ENCODE measurements around the gene AFAP1.

Gene AFAP1

GRCh38 chr4:7828011-7828720 is 111.5 kb downstream of the AFAP1 start:
- Histone ChIP-seq H3K27me3 (no peaks in the 10 kb centered on the region), H3K4me1 (peaks cover 0 to 57% (median 29%) of the 10 kb centered on the region in 4 donors), H3K9me3 (no peaks in the 10 kb centered on the region), H3K36me3 (no peaks in the 10 kb centered on the region), H3K27ac (peak overlapping the region; percentile 68 to 69), H3K4me3 (no peak overlapping the region)
- intact Hi-C loops (cut with DNase I; ENCODE audit: low total_unique reads): no loop called here
- peak; percentile 84 for DNase-seq
- TF ChIP-seq, protein P1, sequence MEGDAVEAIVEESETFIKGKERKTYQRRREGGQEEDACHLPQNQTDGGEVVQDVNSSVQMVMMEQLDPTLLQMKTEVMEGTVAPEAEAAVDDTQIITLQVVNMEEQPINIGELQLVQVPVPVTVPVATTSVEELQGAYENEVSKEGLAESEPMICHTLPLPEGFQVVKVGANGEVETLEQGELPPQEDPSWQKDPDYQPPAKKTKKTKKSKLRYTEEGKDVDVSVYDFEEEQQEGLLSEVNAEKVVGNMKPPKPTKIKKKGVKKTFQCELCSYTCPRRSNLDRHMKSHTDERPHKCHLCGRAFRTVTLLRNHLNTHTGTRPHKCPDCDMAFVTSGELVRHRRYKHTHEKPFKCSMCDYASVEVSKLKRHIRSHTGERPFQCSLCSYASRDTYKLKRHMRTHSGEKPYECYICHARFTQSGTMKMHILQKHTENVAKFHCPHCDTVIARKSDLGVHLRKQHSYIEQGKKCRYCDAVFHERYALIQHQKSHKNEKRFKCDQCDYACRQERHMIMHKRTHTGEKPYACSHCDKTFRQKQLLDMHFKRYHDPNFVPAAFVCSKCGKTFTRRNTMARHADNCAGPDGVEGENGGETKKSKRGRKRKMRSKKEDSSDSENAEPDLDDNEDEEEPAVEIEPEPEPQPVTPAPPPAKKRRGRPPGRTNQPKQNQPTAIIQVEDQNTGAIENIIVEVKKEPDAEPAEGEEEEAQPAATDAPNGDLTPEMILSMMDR (IDR thresholded peaks at IDR 0.05): no peak

GRCh38 chr4:7827566-7827965 is 112.1 kb downstream of the AFAP1 start:
- Histone ChIP-seq H3K4me3 (no peak overlapping the region), H3K27me3 (no peaks in the 10 kb centered on the region), H3K4me1 (peaks cover 0 to 63% (median 33%) of the 10 kb centered on the region in 4 donors), H3K36me3 (no peaks in the 10 kb centered on the region), H3K27ac (peak overlapping the region; percentile 68 to 69), H3K9me3 (no peaks in the 10 kb centered on the region)
- DNase-seq: peak in 1 of 2 donors; percentile 10
- intact Hi-C loops (cut with DNase I; ENCODE audit: low total_unique reads): no loop called here
- TF ChIP-seq, protein P1 (IDR thresholded peaks at IDR 0.05): no peak

DNA sequence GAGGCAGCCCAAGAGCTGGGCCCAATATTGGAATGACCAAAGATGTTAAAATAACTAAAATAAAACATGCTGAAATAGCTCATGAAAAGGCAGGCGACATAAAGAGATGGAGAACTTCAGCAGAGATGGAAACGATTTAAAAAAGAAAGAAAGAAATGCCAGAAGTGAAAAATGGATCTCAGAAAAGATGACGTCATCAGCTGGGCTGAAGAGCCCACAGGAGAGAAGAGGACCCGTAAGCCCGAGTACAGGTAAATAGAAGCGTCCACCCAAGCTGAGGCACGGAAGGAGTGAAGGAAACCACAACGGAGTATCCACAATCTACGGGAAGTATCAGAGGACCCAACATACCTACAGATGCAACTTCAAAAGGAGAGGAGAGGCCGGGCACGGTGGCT is 112.8 kb downstream of the AFAP1 start:
- H3K36me3 ChIP-seq: no peaks in the 10 kb centered on the region
- no peak overlapping the region for H3K4me3 ChIP-seq
- H3K9me3 ChIP-seq: no peaks in the 10 kb centered on the region
- DNase-seq: no peak
- intact Hi-C loops (cut with DNase I; ENCODE audit: low total_unique reads): no loop called here
- H3K27ac ChIP-seq: no peak overlapping the region
- no peaks in the 10 kb centered on the region for H3K27me3 ChIP-seq
- TF ChIP-seq, protein P1 (IDR thresholded peaks at IDR 0.05): no peak
- peaks cover 0 to 65% (median 33%) of the 10 kb centered on the region in 4 donors for H3K4me1 ChIP-seq

- Histone ChIP-seq H3K4me3 (no peak overlapping the region), H3K9me3 (no peaks in the 10 kb centered on the region), H3K27me3 (no peaks in the 10 kb centered on the region), H3K36me3 (no peaks in the 10 kb centered on the region), H3K27ac (no peak overlapping the region), H3K4me1 (peaks cover 0 to 64% (median 33%) of the 10 kb centered on the region in 4 donors)
- intact Hi-C loops (cut with DNase I; ENCODE audit: low total_unique reads): no loop called here
- TF ChIP-seq, protein P1 (IDR thresholded peaks at IDR 0.05): no peak
- no peak for DNase-seq
These were observed 113.3 kb downstream of the AFAP1 start for GRCh38 chr4:7826176-7826908.

DNA sequence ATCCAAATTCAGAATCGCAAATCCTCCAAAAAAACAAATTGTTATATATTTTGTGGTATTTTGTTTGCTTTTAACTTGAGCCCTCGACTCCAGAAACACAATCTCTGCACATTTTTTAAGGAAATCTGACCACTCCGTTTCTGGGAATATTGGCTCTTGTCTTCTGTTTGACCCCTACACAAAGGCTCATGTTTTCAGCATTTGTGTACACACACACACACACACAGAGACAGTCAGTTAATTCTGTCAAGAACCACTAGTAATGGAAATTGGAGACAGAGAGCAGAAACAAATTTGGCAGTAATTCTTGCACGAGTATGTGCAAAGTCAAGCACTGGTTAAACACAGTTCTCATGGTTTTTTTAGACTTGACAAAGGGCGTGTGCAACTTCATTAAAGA is 115.4 kb downstream of the AFAP1 start:
- H3K27ac ChIP-seq: peak overlapping the region; percentile 80 to 85
- peaks cover 0 to 6% (median 0%) of the 10 kb centered on the region in 3 donors for H3K36me3 ChIP-seq
- intact Hi-C loops (cut with DNase I; ENCODE audit: low total_unique reads): loop anchor here (5.0 kb wide), 1 partner anchor 113 kb away; the partner anchor contains the start of gene AFAP1
- no peaks in the 10 kb centered on the region for H3K27me3 ChIP-seq
- TF ChIP-seq, protein P1 (IDR thresholded peaks at IDR 0.05): no peak
- H3K4me3 ChIP-seq: no peak overlapping the region
- no peak for DNase-seq
- no peaks in the 10 kb centered on the region for H3K9me3 ChIP-seq
- peaks cover 0 to 43% (median 27%) of the 10 kb centered on the region in 4 donors for H3K4me1 ChIP-seq
